H1 (cell line): ENCODE measurements around the gene SMARCC1. TPM values are rescaled to one million over a fixed set of nuclear protein-coding genes. Genes with fewer than 3 reads are reported as not detected.

Source experiments
- CTCF ChIA-PET: fragments of 300-600 bp; sonication (Branson Sonifier 250); formaldehyde crosslinking; loops from one replicate; lab custom pipeline; 2021; ENCODE audit not compliant: partially characterized antibody; lab: Charles Lee
- POLR2A ChIA-PET: fragments of 300-600 bp; sonication (Branson Sonifier 250); formaldehyde crosslinking; loops from one replicate; lab custom pipeline; 2021; ENCODE audit warnings: inconsistent platforms; ENCODE audit not compliant: partially characterized antibody; lab: Charles Lee
- DNase-seq, 2 experiments: peaks; one replicate each; pipeline versions ENCODE4 v3.0.0 to v3.0.0-alpha.2; 2010 to 2022; ENCODE audit warnings: low spot score in 2 of 2, low read depth in 1 of 2, mixed read lengths in 1 of 2
- FAIRE-seq: peaks from 2 replicates; lab custom pipeline; 2011; peaks lifted over from hg19 to GRCh38; lab: Jason Lieb, UNC
- H2AFZ ChIP-seq: 2 replicates; pipeline ENCODE4 v1.8.1; 2012; ENCODE audit warnings: low read length, inconsistent platforms
- H2AK5ac ChIP-seq: 2 replicates; pipeline ENCODE4 v1.6.1; 2013; ENCODE audit warnings: low read depth, low read length
- H2BK120ac ChIP-seq: replicated peaks from 2 replicates; pipeline ENCODE3; 2013; ENCODE audit warnings: low read depth, low read length, inconsistent platforms
- H2BK12ac ChIP-seq: 2 replicates; pipeline ENCODE4 v1.6.1; 2013; ENCODE audit warnings: low read depth, low read length
- H2BK15ac ChIP-seq: 2 replicates; pipeline ENCODE4 v1.6.1; 2013; ENCODE audit warnings: low read length
- H2BK20ac ChIP-seq: 2 replicates; pipeline ENCODE4 v1.6.1; 2013; ENCODE audit warnings: low read length
- H2BK5ac ChIP-seq: 2 replicates; pipeline ENCODE4 v1.6.1; 2013; ENCODE audit warnings: low read depth, low read length
- H3K14ac ChIP-seq: 2 replicates; pipeline ENCODE4 v1.6.1; 2013; ENCODE audit warnings: inconsistent platforms; ENCODE audit not compliant: insufficient read length
- H3K18ac ChIP-seq: 2 replicates; pipeline ENCODE4 v1.6.1; 2013; ENCODE audit warnings: low read length; ENCODE audit errors: extremely low read depth
- H3K23ac ChIP-seq: 2 replicates; pipeline ENCODE4 v1.6.1; 2013; ENCODE audit warnings: inconsistent platforms; ENCODE audit not compliant: insufficient read length
- H3K23me2 ChIP-seq: 2 replicates; pipeline ENCODE4 v1.6.1; 2013; ENCODE audit warnings: low read depth, low read length
- H3K27ac ChIP-seq: 2 replicates; pipeline ENCODE4 v1.6.1; 2011; ENCODE audit warnings: low read depth, low read length, inconsistent platforms
- H3K27me3 ChIP-seq, 4 experiments: replicated peaks in 1 of 4; 1 replicate in 1 of 4; 2 replicates in 3 of 4; pipeline versions ENCODE4 v1.6.1 to v1.8.1; 2011 to 2013; ENCODE audit warnings: low read length in 3 of 4, mild to moderate bottlenecking in 3 of 4, inconsistent platforms in 2 of 4, mixed read lengths in 2 of 4, moderate library complexity in 1 of 4; ENCODE audit not compliant: control insufficient read depth in 3 of 4, insufficient read depth in 3 of 4; ENCODE audit errors: extremely low read depth in 1 of 4
- H3K36me3 ChIP-seq, 4 experiments: 2 replicates each; pipeline versions ENCODE4 v1.6.1 to v1.8.1; 2011 to 2013; ENCODE audit warnings: mild to moderate bottlenecking in 4 of 4, low read length in 3 of 4, moderate library complexity in 2 of 4, control low read depth in 1 of 4, inconsistent platforms in 1 of 4; ENCODE audit not compliant: insufficient read depth in 4 of 4, control insufficient read depth in 2 of 4
- H3K4ac ChIP-seq: replicated peaks from 2 replicates; pipeline ENCODE3; 2013; ENCODE audit warnings: low read length, low read depth, mixed read lengths, inconsistent platforms; ENCODE audit not compliant: insufficient read length
- H3K4me1 ChIP-seq, 4 experiments: replicated peaks in 1 of 4; 1 replicate in 1 of 4; 2 replicates in 3 of 4; pipeline versions ENCODE4 v1.6.1 to v1.8.1; 2011 to 2013; ENCODE audit warnings: low read length in 3 of 4, inconsistent platforms in 2 of 4, mixed read lengths in 1 of 4; ENCODE audit not compliant: insufficient read depth in 4 of 4, control insufficient read depth in 3 of 4
- H3K4me2 ChIP-seq, 2 experiments: 2 replicates each; pipeline versions ENCODE4 v1.6.1 to v1.8.1; 2011 to 2013; ENCODE audit warnings: low read depth in 2 of 2, low read length in 2 of 2, control low read depth in 1 of 2, inconsistent platforms in 1 of 2, mild to moderate bottlenecking in 1 of 2; ENCODE audit not compliant: insufficient read depth in 1 of 2
- H3K4me3 ChIP-seq, 4 experiments: fragments of 200-600, 300-600 bp in 1 of 4; sonication (generic), shearing (Covaris generic), sonication (Bioruptor Twin) in 1 of 4; 2 replicates each; pipeline versions ENCODE4 v1.5.1 to v1.8.1; 2011 to 2016; ENCODE audit warnings: low read length in 4 of 4, low read depth in 3 of 4, control low read depth in 2 of 4, inconsistent platforms in 2 of 4, mild to moderate bottlenecking in 2 of 4, mixed read lengths in 1 of 4, moderate library complexity in 1 of 4; ENCODE audit not compliant: insufficient read depth in 2 of 4; ENCODE audit errors: extremely low read depth in 1 of 4
- H3K56ac ChIP-seq: replicated peaks from 2 replicates; pipeline ENCODE3; 2013; ENCODE audit warnings: low read depth, mild to moderate bottlenecking, mixed read lengths, low read length, inconsistent platforms; ENCODE audit not compliant: insufficient read length
- H3K79me1 ChIP-seq: 2 replicates; pipeline ENCODE4 v1.6.1; 2013; ENCODE audit warnings: low read depth, low read length, control low read depth
- H3K79me2 ChIP-seq, 2 experiments: 2 replicates each; pipeline versions ENCODE4 v1.6.1 to v1.8.1; 2012 to 2013; ENCODE audit warnings: low read length in 2 of 2, mild to moderate bottlenecking in 2 of 2, inconsistent platforms in 1 of 2; ENCODE audit not compliant: insufficient read depth in 2 of 2, control insufficient read depth in 1 of 2
- H3K9ac ChIP-seq, 4 experiments: replicated peaks in 1 of 4; 1 replicate in 1 of 4; 2 replicates in 3 of 4; pipeline versions ENCODE4 v1.6.1 to v1.8.1; 2011 to 2013; ENCODE audit warnings: low read depth in 3 of 4, low read length in 3 of 4, control low read depth in 2 of 4, mild to moderate bottlenecking in 2 of 4, moderate library complexity in 2 of 4, inconsistent platforms in 1 of 4; ENCODE audit errors: extremely low read depth in 1 of 4
- H3K9me3 ChIP-seq, 2 experiments: 2 replicates each; pipeline versions ENCODE4 v1.6.1 to v1.8.1; 2012 to 2013; ENCODE audit warnings: mild to moderate bottlenecking in 2 of 2, moderate library complexity in 2 of 2, control low read depth in 1 of 2, inconsistent platforms in 1 of 2, low read depth in 1 of 2, low read length in 1 of 2, mixed read lengths in 1 of 2; ENCODE audit not compliant: insufficient read depth in 2 of 2
- H4K20me1 ChIP-seq, 2 experiments: replicated peaks in 1 of 2; 2 replicates each; pipeline versions ENCODE3 to v1.8.1; 2011 to 2013; ENCODE audit warnings: inconsistent platforms in 2 of 2, low read length in 2 of 2, mild to moderate bottlenecking in 1 of 2; ENCODE audit not compliant: insufficient read depth in 2 of 2, control insufficient read depth in 1 of 2
- H4K5ac ChIP-seq: 2 replicates; pipeline ENCODE4 v1.6.1; 2013; ENCODE audit warnings: low read length, low read depth, mixed read lengths, inconsistent platforms; ENCODE audit not compliant: insufficient read length
- H4K8ac ChIP-seq: 2 replicates; pipeline ENCODE4 v1.8.0; 2013; ENCODE audit warnings: mild to moderate bottlenecking, moderate library complexity, low read length, inconsistent platforms; ENCODE audit not compliant: insufficient read depth; ENCODE audit errors: extremely low read depth
- H4K91ac ChIP-seq: replicated peaks from 2 replicates; pipeline ENCODE3; 2013; ENCODE audit warnings: low read length, mixed read lengths, inconsistent platforms; ENCODE audit not compliant: insufficient read length
- KDM1A ChIP-seq: fragments of 200-600, 300-600 bp; sonication (generic); IDR thresholded peaks from 2 replicates; pipeline ENCODE4 v1.7.1; 2016; ENCODE audit warnings: mild to moderate bottlenecking, low read length, borderline replicate concordance
- RBBP5 ChIP-seq: IDR thresholded peaks from 2 replicates; pipeline ENCODE4 v1.7.1; 2012; ENCODE audit warnings: low read depth, mild to moderate bottlenecking, inconsistent platforms, low read length, moderate library complexity, borderline replicate concordance
- SP2 ChIP-seq: IDR thresholded peaks from 2 replicates; pipeline ENCODE4 v1.6.1; 2012; ENCODE audit warnings: mild to moderate bottlenecking, low read length, inconsistent platforms
- WGBS, 2 experiments: shearing (Covaris generic) in 1 of 2; methylation state at CpG; one replicate each; pipeline versions ENCODE4 v1.1.6 to v1.1.7; 2013 to 2015; ENCODE audit warnings: low lambda C conversion rate in 2 of 2, mixed read lengths in 2 of 2, inconsistent platforms in 1 of 2, low coverage in 1 of 2, missing lambda C conversion rate in 1 of 2; ENCODE audit not compliant: insufficient replicate concordance in 2 of 2, insufficient coverage in 1 of 2, insufficient read length in 1 of 2; ENCODE audit errors: extremely low coverage in 1 of 2, missing lambda C conversion rate in 1 of 2; 5-methylcytosine and 5-hydroxymethylcytosine counted together
- polyA plus RNA-seq, 7 experiments: library from polyadenylated mRNA; depleted of rRNA in 3 of 7; stranded (reverse) in 5 of 7; unstranded in 2 of 7; fragments of >200 nt in 5 of 7; fragments of 200-250 nt in 2 of 7; gene quantifications; 1 replicate in 5 of 7; 2 replicates in 1 of 7; 4 replicates in 1 of 7; pipeline versions ENCODE4 v1.2.1 to v1.2.3, GENCODE V29; 2011 to 2013; ENCODE audit warnings: missing spikeins in 2 of 7, mixed read lengths in 2 of 7
- total RNA-seq: library from RNA; stranded (reverse); fragmentation: NEBNext Ultra II Directional; extraction: Animal tissue kit (Norgen Biotek cat#: 25700); gene quantifications from 2 replicates; pipeline ENCODE4 v1.2.1, GENCODE V29; 2021

Gene SMARCC1
- total and polyA plus RNA-seq, 2 of the 8 experiments (the other 6 are each of a cell fraction or from before 2014, with no cell fraction given) = 64.1 to 335 TPM

- H2BK5ac ChIP-seq = no peak overlapping the region
- no peak for DNase-seq
- no peak for FAIRE-seq
- H2BK20ac ChIP-seq = no peak overlapping the region
- no peaks in the 10 kb centered on the region for H3K79me1 ChIP-seq
- 91% methylated on average over 5 of the region's 6 CpGs; no CpG with 5 or more reads in 1 of the 2 experiments for WGBS, 2 experiments
- H4K20me1 ChIP-seq = peaks cover 0 to 7% of the 10 kb centered on the region in 2 experiments
- H3K79me2 ChIP-seq = 0 out of 4 replicates have a peak, but pooled peaks cover 0 to 7% of the 10 kb centered on the region in 2 experiments
- no peak overlapping the region for H3K27ac ChIP-seq
- no peak overlapping the region for H3K4me2 ChIP-seq
- H3K56ac ChIP-seq = no peak overlapping the region
- no peak overlapping the region for H4K5ac ChIP-seq
- H2BK15ac ChIP-seq = no peak overlapping the region
- H3K4me1 ChIP-seq = no peaks in the 10 kb centered on the region
- POLR2A ChIA-PET = no interaction called here
- no peak overlapping the region for H3K23ac ChIP-seq
- H4K91ac ChIP-seq = no peak overlapping the region
- H4K8ac ChIP-seq = no peak overlapping the region
- no peaks in the 10 kb centered on the region for H3K27me3 ChIP-seq
- H2AK5ac ChIP-seq = no peak overlapping the region
- H3K23me2 ChIP-seq = no peaks in the 10 kb centered on the region
- H2BK120ac ChIP-seq = no peak overlapping the region
- peaks cover 8 to 69% (median 60%) of the 10 kb centered on the region in 4 experiments for H3K36me3 ChIP-seq
- H3K18ac ChIP-seq = no peak overlapping the region
- H2BK12ac ChIP-seq = no peak overlapping the region
- H3K4ac ChIP-seq = no peak overlapping the region
- H3K9ac ChIP-seq = no peak overlapping the region
- no peaks in the 10 kb centered on the region for H3K9me3 ChIP-seq
- no peak overlapping the region for H2AFZ ChIP-seq
- TF ChIP-seq SP2 = no peak
- TF ChIP-seq RBBP5 = no peak
- no peak for TF ChIP-seq KDM1A
- H3K4me3 ChIP-seq = no peak overlapping the region
- H3K14ac ChIP-seq = no peak overlapping the region
- CTCF ChIA-PET = no interaction called here
Measured at GRCh38 chr3:47636225-47636624, 145.5 kb downstream of the SMARCC1 start.
